ENCODE measurements around the gene SELENOO. TPM values are rescaled to one million over a fixed set of nuclear protein-coding genes. Genes with fewer than 3 reads are reported as not detected.
A peak's percentile ranks its signal among the peaks of the same experiment; 100 is the strongest.

Gene SELENOO, protein sequence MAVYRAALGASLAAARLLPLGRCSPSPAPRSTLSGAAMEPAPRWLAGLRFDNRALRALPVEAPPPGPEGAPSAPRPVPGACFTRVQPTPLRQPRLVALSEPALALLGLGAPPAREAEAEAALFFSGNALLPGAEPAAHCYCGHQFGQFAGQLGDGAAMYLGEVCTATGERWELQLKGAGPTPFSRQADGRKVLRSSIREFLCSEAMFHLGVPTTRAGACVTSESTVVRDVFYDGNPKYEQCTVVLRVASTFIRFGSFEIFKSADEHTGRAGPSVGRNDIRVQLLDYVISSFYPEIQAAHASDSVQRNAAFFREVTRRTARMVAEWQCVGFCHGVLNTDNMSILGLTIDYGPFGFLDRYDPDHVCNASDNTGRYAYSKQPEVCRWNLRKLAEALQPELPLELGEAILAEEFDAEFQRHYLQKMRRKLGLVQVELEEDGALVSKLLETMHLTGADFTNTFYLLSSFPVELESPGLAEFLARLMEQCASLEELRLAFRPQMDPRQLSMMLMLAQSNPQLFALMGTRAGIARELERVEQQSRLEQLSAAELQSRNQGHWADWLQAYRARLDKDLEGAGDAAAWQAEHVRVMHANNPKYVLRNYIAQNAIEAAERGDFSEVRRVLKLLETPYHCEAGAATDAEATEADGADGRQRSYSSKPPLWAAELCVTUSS
- total RNA-seq (11.8 TPM), polyA plus RNA-seq (ENCODE audit: insufficient read depth in 1 of 8, insufficient read length in 8 of 8, low replicate concordance in 1 of 8) (10 to 100 TPM; 10.8 to 21.1 (median 14.5) TPM)
- long read RNA-seq, donor 1, partial matches to known transcripts, result 6 of 6 reads
- long read RNA-seq, donor 1, other reads (novel, unspliced or antisense), result 0 of 6 reads
- long read RNA-seq, donor 2, result 0 reads
- long read RNA-seq, donor 3, partial matches to known transcripts, result 14 of 15 reads
- long read RNA-seq, donor 3, other reads (novel, unspliced or antisense), result 0 of 15 reads
- long read RNA-seq, donor 4, result 0 reads
- long read RNA-seq, donor 5, partial matches to known transcripts, result 13 of 16 reads
- long read RNA-seq, donor 5, other reads (novel, unspliced or antisense), result 0 of 16 reads
- long read RNA-seq, donor 6, partial matches to known transcripts, result 0 of 1 reads
- long read RNA-seq, donor 6, other reads (novel, unspliced or antisense), result 0 of 1 reads
- long read RNA-seq, donor 7, partial matches to known transcripts, result 0 of 1 reads
- long read RNA-seq, donor 7, other reads (novel, unspliced or antisense), result 0 of 1 reads
- long read RNA-seq, donor 8, result 0 reads
- long read RNA-seq, donor 9, result 0 reads
- long read RNA-seq, donor 10, result 0 reads
- long read RNA-seq, donor 11, partial matches to known transcripts, result 7 of 7 reads
- long read RNA-seq, donor 11, other reads (novel, unspliced or antisense), result 0 of 7 reads

DNA sequence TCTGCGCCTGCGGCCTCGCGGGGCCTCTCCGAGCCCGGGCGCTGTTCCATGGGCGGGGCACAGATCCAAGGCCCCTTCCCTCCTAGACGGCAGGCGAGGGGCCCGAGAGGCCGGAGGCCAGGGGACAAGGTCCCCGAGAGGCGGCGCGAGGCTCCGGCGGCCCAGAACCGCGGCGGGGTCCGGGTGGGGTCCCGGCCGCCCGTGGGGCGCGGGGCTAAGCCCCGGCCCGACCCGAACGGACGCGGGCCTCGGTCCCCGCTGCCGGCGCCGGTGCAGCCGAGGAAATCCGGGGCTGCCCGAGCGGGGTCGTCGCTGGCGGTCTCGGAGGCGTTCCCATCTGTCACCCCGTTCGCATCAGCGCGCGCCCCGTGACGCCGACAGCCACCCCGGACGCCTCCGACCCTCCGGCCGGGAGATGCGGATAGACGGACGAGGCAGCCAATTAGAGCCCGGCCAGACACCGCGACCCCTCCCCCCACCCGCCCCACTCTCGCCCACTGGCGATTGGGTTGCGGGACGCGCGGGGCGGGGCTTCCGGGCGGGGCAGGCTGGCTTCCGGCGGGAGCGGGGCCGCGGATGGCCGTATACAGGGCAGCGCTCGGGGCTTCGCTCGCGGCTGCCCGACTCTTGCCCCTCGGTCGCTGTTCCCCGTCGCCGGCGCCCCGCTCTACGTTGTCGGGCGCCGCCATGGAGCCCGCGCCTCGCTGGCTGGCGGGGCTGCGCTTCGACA lies at the start of gene SELENOO:
Gene SELENOO (plus strand): TSS at position 551 of the 730 bp plus-strand sequence. CDS start 26 bp downstream, at position 577.
- H3K27me3 ChIP-seq (ENCODE audit: control insufficient read depth, insufficient read depth, low read length), result no peaks in the 10 kb centered on the region
- WGBS (ENCODE audit: insufficient coverage), result under 1% methylated on average over 98 of the region's 105 CpGs
- no peak within 1 kb of the TSS for H3K27ac ChIP-seq (ENCODE audit: low read length)
- H3K9me3 ChIP-seq (replicated peaks; ENCODE audit: control insufficient read depth, low read depth, low read length), result no peaks in the 10 kb centered on the region
- DNase-seq, result peak; percentile 96
- peaks cover 16% of the 10 kb centered on the region for H3K4me1 ChIP-seq (ENCODE audit: control insufficient read depth, insufficient read depth, low read length)
- peak within 1 kb of the TSS; percentile 59 for H3K4me3 ChIP-seq (ENCODE audit: low read length)
- H3K36me3 ChIP-seq (ENCODE audit: control insufficient read depth, insufficient read depth, low read length), result peaks cover 39% of the 10 kb centered on the region

DNA sequence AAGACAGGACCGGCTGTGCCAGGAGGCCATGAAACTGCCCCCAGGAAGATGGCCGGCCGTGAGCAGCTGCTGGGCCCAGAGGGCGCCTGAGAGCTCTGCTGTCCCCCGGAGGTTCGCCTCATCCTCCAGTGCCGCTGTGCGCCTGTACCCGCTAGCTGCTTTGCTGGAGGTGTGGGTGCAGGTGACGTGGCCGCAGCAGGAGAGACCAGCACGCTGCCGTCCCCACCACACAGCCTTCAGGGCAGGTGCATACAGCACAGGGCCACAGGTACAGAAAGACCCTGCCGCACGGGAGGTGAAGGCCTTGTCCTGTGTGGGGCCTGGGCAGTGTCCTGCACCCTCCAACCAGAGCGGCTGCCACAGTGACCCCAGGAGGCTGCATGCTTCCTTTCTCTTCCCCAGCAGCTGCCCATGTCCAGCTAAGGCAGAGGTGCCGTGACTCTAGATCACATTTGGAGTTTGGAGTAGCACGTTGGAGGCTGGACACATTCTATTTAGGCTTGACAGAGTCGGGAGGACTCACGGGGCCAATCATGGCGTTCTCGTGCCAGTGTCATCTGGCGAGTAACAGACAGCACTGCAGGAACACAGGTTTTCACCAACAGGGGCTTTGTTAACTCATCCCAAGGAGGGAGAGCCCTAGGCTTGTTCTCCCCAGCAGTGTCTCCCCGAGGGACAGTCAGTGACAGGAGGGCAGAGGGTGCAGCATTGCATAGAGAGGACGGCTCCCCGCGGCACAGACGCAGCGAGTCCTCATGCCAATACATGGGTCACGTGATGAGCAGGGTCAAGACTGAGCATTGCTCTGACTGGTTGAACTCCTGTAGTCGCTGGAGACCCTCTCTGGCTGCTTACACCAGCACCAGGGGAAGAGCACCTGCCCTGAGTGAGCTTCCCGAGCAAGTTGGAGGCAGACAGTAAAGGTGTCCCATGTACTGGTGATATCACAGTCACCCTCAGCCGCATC lies 49.0 kb upstream of the SELENOO start:
- 70% methylated on average over 24 of the region's 33 CpGs for WGBS (ENCODE audit: insufficient coverage)
- no peaks in the 10 kb centered on the region for H3K36me3 ChIP-seq (ENCODE audit: control insufficient read depth, insufficient read depth, low read length)
- peaks cover 2% of the 10 kb centered on the region for H3K4me1 ChIP-seq (ENCODE audit: control insufficient read depth, insufficient read depth, low read length)
- DNase-seq, result no peak
- H3K9me3 ChIP-seq (replicated peaks; ENCODE audit: control insufficient read depth, low read depth, low read length), result no peaks in the 10 kb centered on the region
- H3K27ac ChIP-seq (ENCODE audit: low read length), result no peak overlapping the region
- no peaks in the 10 kb centered on the region for H3K27me3 ChIP-seq (ENCODE audit: control insufficient read depth, insufficient read depth, low read length)
- H3K4me3 ChIP-seq (ENCODE audit: low read length), result no peak overlapping the region

DNA sequence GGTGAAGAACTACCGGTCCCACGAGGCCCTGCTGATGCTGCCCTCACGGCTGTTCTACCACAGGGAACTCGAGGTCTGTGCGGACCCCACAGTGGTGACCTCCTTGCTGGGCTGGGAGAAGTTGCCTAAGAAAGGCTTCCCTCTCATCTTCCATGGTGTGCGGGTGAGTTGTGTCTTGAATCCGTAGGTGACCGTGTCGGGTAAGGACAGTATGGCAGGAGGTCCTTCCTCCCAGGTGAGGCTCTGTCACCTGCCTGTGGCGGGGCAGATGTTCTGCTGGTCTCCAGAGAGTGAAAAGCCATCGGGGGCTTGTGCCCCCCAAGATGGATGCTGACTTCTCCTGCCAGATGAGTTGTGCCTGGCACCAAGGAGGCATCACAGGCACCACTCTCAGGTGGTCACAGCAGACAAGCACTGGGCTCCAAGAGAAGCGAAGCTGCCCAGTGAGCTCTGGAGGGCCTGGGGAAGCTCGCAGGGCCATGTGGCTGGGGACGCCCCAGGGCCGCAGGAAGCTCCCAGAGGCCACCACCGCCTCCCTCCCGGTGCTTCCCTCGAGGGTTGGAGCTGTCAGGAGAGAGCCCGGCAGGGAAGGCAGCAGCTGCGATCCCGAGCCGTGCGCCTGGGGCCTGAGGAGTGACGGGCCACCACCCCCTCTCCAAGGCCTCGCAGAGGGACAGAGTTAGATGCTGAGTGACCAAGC lies 47.6 kb upstream of the SELENOO start:
- H3K9me3 ChIP-seq (replicated peaks; ENCODE audit: control insufficient read depth, low read depth, low read length), result no peaks in the 10 kb centered on the region
- no peaks in the 10 kb centered on the region for H3K36me3 ChIP-seq (ENCODE audit: control insufficient read depth, insufficient read depth, low read length)
- no peak overlapping the region for H3K4me3 ChIP-seq (ENCODE audit: low read length)
- WGBS (ENCODE audit: insufficient coverage), result 68% methylated on average over 18 of the region's 25 CpGs
- H3K4me1 ChIP-seq (ENCODE audit: control insufficient read depth, insufficient read depth, low read length), result no peaks in the 10 kb centered on the region
- H3K27me3 ChIP-seq (ENCODE audit: control insufficient read depth, insufficient read depth, low read length), result peaks cover 6% of the 10 kb centered on the region
- no peak for DNase-seq
- H3K27ac ChIP-seq (ENCODE audit: low read length), result no peak overlapping the region

DNA sequence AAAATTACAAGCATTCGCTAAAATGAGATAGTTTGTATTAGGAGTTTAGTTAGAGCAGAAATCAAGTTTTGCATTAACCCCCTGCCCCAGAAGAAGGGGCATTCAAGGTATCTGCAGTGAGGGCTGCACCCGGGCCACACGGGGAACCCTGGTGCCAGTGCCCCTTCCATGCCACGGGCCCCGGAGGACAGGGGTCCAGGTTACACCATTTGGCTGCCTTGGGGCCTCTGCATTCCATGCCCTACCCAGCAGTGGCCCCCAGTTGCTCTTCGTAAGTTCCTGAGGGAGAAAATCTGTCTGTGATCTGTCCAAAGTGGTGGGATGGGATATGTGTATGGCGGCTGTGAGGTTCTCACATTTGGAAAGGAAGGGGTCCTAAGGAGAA lies 47.1 kb upstream of the SELENOO start:
- Histone ChIP-seq H3K27ac (ENCODE audit: low read length) (no peak overlapping the region), H3K27me3 (ENCODE audit: control insufficient read depth, insufficient read depth, low read length) (peaks cover 12% of the 10 kb centered on the region), H3K4me1 (ENCODE audit: control insufficient read depth, insufficient read depth, low read length) (no peaks in the 10 kb centered on the region), H3K36me3 (ENCODE audit: control insufficient read depth, insufficient read depth, low read length) (no peaks in the 10 kb centered on the region), H3K4me3 (ENCODE audit: low read length) (no peak overlapping the region), H3K9me3 (replicated peaks; ENCODE audit: control insufficient read depth, low read depth, low read length) (no peaks in the 10 kb centered on the region)
- no peak for DNase-seq
- 81% methylated on average over 6 of the region's 7 CpGs for WGBS (ENCODE audit: insufficient coverage)

DNA sequence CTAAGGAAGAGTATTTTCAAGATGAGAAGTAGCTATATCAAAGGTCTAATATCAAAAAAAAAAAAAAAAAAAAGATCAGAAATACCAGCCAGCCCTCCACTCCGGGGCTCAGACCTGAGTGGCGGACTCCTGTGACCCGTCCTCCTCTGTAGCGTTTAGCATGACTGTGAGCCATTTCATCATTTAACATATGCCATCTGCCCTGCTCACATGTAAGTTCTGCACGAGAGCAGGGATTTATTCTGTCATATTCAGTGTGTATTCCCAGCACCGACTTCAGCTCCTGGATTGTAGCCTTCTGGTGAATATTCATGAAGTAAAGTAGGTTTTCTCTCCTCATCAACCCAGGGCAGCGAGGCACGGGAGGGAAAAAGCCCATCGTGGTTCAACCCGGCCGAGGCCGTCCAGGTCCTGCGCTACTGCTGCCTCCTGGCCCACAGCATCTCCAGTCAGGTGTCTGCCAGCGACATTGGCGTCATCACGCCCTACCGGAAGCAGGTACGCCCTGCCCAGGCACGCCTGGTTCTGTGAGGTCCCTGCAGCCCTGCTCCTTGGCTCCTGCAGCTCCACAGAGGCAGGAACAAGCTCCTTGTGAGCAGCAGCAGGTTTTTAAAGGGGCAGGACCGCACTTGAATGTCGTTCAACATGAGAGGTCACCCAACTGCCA lies 43.0 kb upstream of the SELENOO start:
- H3K9me3 ChIP-seq (replicated peaks; ENCODE audit: control insufficient read depth, low read depth, low read length), result no peaks in the 10 kb centered on the region
- no peak for DNase-seq
- no peak overlapping the region for H3K4me3 ChIP-seq (ENCODE audit: low read length)
- no peaks in the 10 kb centered on the region for H3K36me3 ChIP-seq (ENCODE audit: control insufficient read depth, insufficient read depth, low read length)
- no peaks in the 10 kb centered on the region for H3K4me1 ChIP-seq (ENCODE audit: control insufficient read depth, insufficient read depth, low read length)
- no peak overlapping the region for H3K27ac ChIP-seq (ENCODE audit: low read length)
- peaks cover 15% of the 10 kb centered on the region for H3K27me3 ChIP-seq (ENCODE audit: control insufficient read depth, insufficient read depth, low read length)
- WGBS (ENCODE audit: insufficient coverage), result 68% methylated on average over 13 of the region's 21 CpGs

DNA sequence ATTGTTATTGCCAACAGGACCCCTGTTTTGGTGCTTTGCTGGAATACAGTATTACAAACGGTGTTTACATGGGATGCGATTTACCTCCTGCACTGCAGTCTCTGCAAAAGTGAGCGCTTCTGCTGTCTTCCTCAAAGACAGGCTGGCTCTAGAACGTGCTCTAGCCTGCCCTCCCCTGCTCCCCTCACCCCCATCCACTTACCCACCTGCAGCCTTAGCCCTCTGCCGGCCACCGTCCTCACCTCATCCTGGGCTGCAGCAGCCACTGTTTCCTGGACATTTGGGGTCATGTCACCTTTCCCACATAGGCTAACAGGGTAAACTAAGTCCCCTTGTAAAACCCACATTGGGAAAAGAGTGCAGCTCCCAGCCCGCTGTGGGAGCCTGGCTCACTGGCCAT lies 39.9 kb upstream of the SELENOO start:
- Histone ChIP-seq H3K4me1 (ENCODE audit: control insufficient read depth, insufficient read depth, low read length) (no peaks in the 10 kb centered on the region), H3K27me3 (ENCODE audit: control insufficient read depth, insufficient read depth, low read length) (peaks cover 18% of the 10 kb centered on the region), H3K27ac (ENCODE audit: low read length) (no peak overlapping the region), H3K4me3 (ENCODE audit: low read length) (no peak overlapping the region), H3K9me3 (replicated peaks; ENCODE audit: control insufficient read depth, low read depth, low read length) (no peaks in the 10 kb centered on the region), H3K36me3 (ENCODE audit: control insufficient read depth, insufficient read depth, low read length) (no peaks in the 10 kb centered on the region)
- DNase-seq, result no peak
- WGBS (ENCODE audit: insufficient coverage), result 60% methylated on average over 7 of the region's 7 CpGs

DNA sequence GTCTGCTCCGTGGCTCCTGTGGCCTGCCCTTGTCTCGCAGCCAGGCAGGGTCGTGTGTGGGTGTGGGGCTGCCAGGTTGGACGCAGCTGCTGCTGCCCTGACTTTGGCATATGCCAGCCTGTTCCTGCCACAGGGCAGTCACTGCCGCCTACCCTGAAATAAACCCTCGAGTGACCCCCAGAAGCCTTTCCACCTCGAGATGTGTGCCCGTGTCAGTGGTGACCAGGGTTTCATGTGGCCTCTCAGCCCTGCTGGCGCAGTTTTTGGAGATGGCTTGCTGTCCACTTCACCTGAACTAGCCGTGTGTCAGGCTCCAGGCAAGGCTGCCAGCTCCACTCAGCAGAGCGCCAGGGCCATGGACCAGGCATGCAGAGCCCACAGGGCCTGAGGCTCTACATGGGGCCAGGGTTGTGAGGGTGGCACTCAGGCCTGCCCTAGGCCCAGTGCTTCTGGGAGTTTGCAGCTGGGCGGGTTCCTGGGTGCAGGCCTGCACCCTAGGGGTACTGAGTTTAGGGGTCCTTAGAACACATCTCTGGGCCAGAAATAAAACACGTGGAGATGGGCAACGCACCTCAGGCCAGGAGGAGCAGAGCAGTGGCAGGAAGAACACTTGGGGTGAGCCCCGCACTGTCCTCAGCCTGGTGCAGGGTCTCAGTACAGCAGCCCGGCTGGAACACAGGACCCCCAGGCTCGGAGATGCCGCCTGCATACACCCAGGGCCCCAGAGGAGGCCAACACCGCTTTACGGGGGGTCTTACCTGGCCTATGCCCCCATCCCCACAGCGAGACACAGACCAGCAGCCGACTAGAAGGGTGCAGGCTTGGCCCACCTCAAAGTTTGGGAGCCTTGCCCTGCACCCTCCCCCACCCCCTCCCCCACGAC lies 39.1 kb upstream of the SELENOO start:
- Histone ChIP-seq H3K4me3 (ENCODE audit: low read length) (no peak overlapping the region), H3K27ac (ENCODE audit: low read length) (no peak overlapping the region), H3K27me3 (ENCODE audit: control insufficient read depth, insufficient read depth, low read length) (peaks cover 18% of the 10 kb centered on the region), H3K4me1 (ENCODE audit: control insufficient read depth, insufficient read depth, low read length) (no peaks in the 10 kb centered on the region), H3K9me3 (replicated peaks; ENCODE audit: control insufficient read depth, low read depth, low read length) (no peaks in the 10 kb centered on the region), H3K36me3 (ENCODE audit: control insufficient read depth, insufficient read depth, low read length) (no peaks in the 10 kb centered on the region)
- WGBS (ENCODE audit: insufficient coverage), result 83% methylated on average over 21 of the region's 23 CpGs
- DNase-seq, result no peak

Data from muscle of leg (tissue), 16 donors.